ENCODE measurements around the gene FAM169A. TPM values are rescaled to one million over a fixed set of nuclear protein-coding genes. Genes with fewer than 3 reads are reported as not detected.

The FAM169A gene
- total and polyA plus RNA-seq, 10 of the 15 experiments (the other 5 are each of a cell fraction or from before 2014, with no cell fraction given): 0.37 to 15.4 (median 4.7) TPM

- TF ChIP-seq ELK1 (IDR thresholded peaks at IDR 0.05; ENCODE audit: low read depth, low read length): peak; percentile 99
- TF ChIP-seq TBL1XR1 (IDR thresholded peaks at IDR 0.05; ENCODE audit: low read depth, low read length): no peak; the same call in 1 of the 2 replicates
- TF ChIP-seq CEBPZ (IDR thresholded peaks at IDR 0.05; ENCODE audit: low read depth, low read length): peak; percentile 44; the same call in 1 of the 2 replicates
- TF ChIP-seq ESRRA (IDR thresholded peaks at IDR 0.05; ENCODE audit: low read length): peak; percentile 77
- TF ChIP-seq USF1 (IDR thresholded peaks at IDR 0.05; ENCODE audit: borderline replicate concordance, extremely low read length, insufficient read depth, low read depth, low read length): peak; percentile 7
- TF ChIP-seq EP300 (IDR thresholded peaks at IDR 0.05; ENCODE audit: borderline replicate concordance in 1 of 2, control insufficient read depth in 1 of 2, low read depth in 2 of 2, low read length in 2 of 2): no peak; a peak in 1 of 4 replicates
- no peak for TF ChIP-seq NFXL1 (IDR thresholded peaks at IDR 0.05; ENCODE audit: borderline replicate concordance)
- no peak for TF ChIP-seq NFYA (IDR thresholded peaks at IDR 0.05; ENCODE audit: borderline replicate concordance, low read depth, low read length)
- TF ChIP-seq SMARCA5 (IDR thresholded peaks at IDR 0.05): no peak; the same call in 1 of the 2 replicates
- TF ChIP-seq SUZ12 (IDR thresholded peaks at IDR 0.05; ENCODE audit: unreplicated experiment): no peak
- peak; percentile 79 for TF ChIP-seq KLF5 (IDR thresholded peaks at IDR 0.05; ENCODE audit: partially characterized antibody)
- TF ChIP-seq HDAC6 (IDR thresholded peaks at IDR 0.05; ENCODE audit: unreplicated experiment): no peak
- TF ChIP-seq RAD51 (IDR thresholded peaks at IDR 0.05): no peak
- TF ChIP-seq REST (IDR thresholded peaks at IDR 0.05; ENCODE audit: low read depth, low read length): no peak
- TF ChIP-seq MTA2 (IDR thresholded peaks at IDR 0.05; ENCODE audit: low read depth): no peak
- peak; percentile 36; the same call in 1 of the 2 replicates for TF ChIP-seq MLLT1 (IDR thresholded peaks at IDR 0.05)
- no peak for TF ChIP-seq BACH1 (IDR thresholded peaks at IDR 0.05; ENCODE audit: borderline replicate concordance)
- TF ChIP-seq ZNF622 (IDR thresholded peaks at IDR 0.05): no peak
- TF ChIP-seq JUND (IDR thresholded peaks at IDR 0.05; ENCODE audit: low read depth, low read length): no peak
These were observed 99.2 kb downstream of the FAM169A start, which contains the start of the genes GFM2 and NSA2 (continued) for GRCh38 chr5:74766849-74767578.
